Measurements from ENCODE around the gene PTN.

DNA sequence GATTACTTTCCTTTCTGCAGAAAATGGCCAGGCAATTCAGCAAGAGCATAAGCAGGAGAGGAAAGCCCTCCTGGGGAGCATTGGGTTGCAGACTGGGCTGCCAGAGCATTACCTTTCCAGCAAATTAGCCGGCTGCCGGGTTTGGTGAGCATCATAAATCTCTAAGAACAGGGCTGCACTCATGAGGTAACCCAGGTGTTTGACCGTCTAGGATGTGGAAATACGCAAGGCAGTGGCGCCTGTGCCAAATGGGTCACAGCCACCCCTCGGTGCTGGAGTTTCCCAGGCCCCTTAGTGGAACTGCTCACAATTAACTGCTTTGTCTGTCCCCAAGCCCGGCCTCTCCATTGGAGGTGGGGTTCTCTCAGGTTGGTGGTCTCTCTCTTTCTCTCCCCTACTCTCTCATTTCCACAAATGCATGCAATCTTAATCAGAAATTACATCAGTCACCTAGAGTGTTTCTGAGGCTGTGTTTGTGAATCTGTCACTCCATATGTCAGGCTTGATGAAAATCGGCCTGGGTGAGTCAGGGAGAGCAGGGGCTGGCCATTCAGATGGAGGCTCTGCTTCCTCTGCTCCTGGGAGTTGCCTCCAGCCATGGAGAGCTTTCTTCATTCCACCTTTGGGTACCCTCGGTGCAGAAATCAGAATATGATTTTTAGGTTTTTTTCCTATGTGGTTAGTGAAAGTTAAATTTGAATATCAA is 26.7 kb downstream of the PTN start:
- TF ChIP-seq POLR2A (IDR thresholded peaks at IDR 0.05): no peak
- TF ChIP-seq, protein P1, sequence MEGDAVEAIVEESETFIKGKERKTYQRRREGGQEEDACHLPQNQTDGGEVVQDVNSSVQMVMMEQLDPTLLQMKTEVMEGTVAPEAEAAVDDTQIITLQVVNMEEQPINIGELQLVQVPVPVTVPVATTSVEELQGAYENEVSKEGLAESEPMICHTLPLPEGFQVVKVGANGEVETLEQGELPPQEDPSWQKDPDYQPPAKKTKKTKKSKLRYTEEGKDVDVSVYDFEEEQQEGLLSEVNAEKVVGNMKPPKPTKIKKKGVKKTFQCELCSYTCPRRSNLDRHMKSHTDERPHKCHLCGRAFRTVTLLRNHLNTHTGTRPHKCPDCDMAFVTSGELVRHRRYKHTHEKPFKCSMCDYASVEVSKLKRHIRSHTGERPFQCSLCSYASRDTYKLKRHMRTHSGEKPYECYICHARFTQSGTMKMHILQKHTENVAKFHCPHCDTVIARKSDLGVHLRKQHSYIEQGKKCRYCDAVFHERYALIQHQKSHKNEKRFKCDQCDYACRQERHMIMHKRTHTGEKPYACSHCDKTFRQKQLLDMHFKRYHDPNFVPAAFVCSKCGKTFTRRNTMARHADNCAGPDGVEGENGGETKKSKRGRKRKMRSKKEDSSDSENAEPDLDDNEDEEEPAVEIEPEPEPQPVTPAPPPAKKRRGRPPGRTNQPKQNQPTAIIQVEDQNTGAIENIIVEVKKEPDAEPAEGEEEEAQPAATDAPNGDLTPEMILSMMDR (IDR thresholded peaks at IDR 0.05): no peak
